K562 (cell line): ENCODE results near the gene HAPLN3. TPM values are rescaled to one million over a fixed set of nuclear protein-coding genes. Genes with fewer than 3 reads are reported as not detected.

Experiments used
- ARID3B ChIP-seq: fragments of 250-450 bp; sonication (Bioruptor Pico); IDR thresholded peaks from 2 replicates; pipeline ENCODE4 v1.4.0; 2020; ENCODE audit warnings: borderline replicate concordance
- BHLHE40 ChIP-seq: IDR thresholded peaks from 2 replicates; pipeline ENCODE4 v1.6.1; 2011; ENCODE audit warnings: low read length, improper control_type of control experiment
- DACH1 ChIP-seq: fragments of 450-650 bp; IDR thresholded peaks from 2 replicates; pipeline ENCODE4 v1.6.1; 2018; ENCODE audit not compliant: partially characterized antibody
- JUND ChIP-seq, 2 experiments: IDR thresholded peaks; 2 replicates in 1 of 2; 3 replicates in 1 of 2; pipeline ENCODE4 v1.6.1; 2011; ENCODE audit warnings: borderline replicate concordance in 2 of 2, low read depth in 2 of 2, low read length in 2 of 2, improper control_type of control experiment in 1 of 2, missing biosample characterization in 1 of 2, missing genetic modification characterization in 1 of 2, missing genetic modification reagents in 1 of 2
- MAFG ChIP-seq: fragments of 450-650 bp; conservative IDR thresholded peaks from 2 replicates; pipeline ENCODE4 v1.6.1; 2016; ENCODE audit warnings: missing genetic modification characterization, missing compliant biosample characterization
- MYC ChIP-seq, 2 experiments: fragments of 250-450 bp in 1 of 2; sonication (Bioruptor Pico) in 1 of 2; IDR thresholded peaks; 2 replicates each; pipeline versions ENCODE4 v1.5.1 to v1.6.1; 2012 to 2021; ENCODE audit warnings: low read depth in 2 of 2, borderline replicate concordance in 1 of 2, improper control_type of control experiment in 1 of 2, low read length in 1 of 2, mild to moderate bottlenecking in 1 of 2, moderate library complexity in 1 of 2
- PHB ChIP-seq: fragments of 250-450 bp; sonication (Bioruptor Pico); IDR thresholded peaks from 2 replicates; pipeline ENCODE4 v1.5.0; 2021
- POLR3G ChIP-seq: IDR thresholded peaks from 2 replicates; pipeline ENCODE4 v1.6.1; 2011; ENCODE audit not compliant: insufficient read length, insufficient replicate concordance; ENCODE audit errors: extremely low read depth
- PPARD ChIP-seq: fragments of 250-450 bp; sonication (Bioruptor Pico); IDR thresholded peaks from 2 replicates; pipeline ENCODE4 v1.8.0; 2022; ENCODE audit warnings: inconsistent platforms, mild to moderate bottlenecking, moderate library complexity
- PRMT5 ChIP-seq: sonication (generic); formaldehyde crosslinking; IDR thresholded peaks from 2 replicates; pipeline ENCODE4 v1.5.0; 2020; ENCODE audit warnings: missing genetic modification reagents
- PTTG1 ChIP-seq: fragments of 450-650 bp; IDR thresholded peaks from 2 replicates; pipeline ENCODE4 v1.6.1; 2016; ENCODE audit warnings: low read depth, mild to moderate bottlenecking, missing genetic modification characterization, missing compliant biosample characterization
- RB1 ChIP-seq: fragments of 450-650 bp; IDR thresholded peaks from 2 replicates; pipeline ENCODE4 v1.6.1; 2017; ENCODE audit warnings: low read depth, mild to moderate bottlenecking
- SIN3A ChIP-seq, 2 experiments: fragments of 150-350 bp in 1 of 2; IDR thresholded peaks; 2 replicates each; pipeline ENCODE4 v1.6.1; 2011 to 2016; ENCODE audit warnings: borderline replicate concordance in 2 of 2, low read depth in 2 of 2, low read length in 2 of 2, mild to moderate bottlenecking in 2 of 2, moderate library complexity in 2 of 2; ENCODE audit not compliant: control insufficient read depth in 1 of 2
- STAG1 ChIP-seq: sonication (generic); formaldehyde crosslinking; IDR thresholded peaks from 2 replicates; pipeline ENCODE4 v1.5.0; 2020; ENCODE audit warnings: missing genetic modification reagents, borderline replicate concordance
- TRIM28 ChIP-seq: fragments of 450-650 bp; IDR thresholded peaks from 2 replicates; pipeline ENCODE4 v1.6.1; 2017
- ZFP36 ChIP-seq: fragments of 150-350 bp; IDR thresholded peaks from 2 replicates; pipeline ENCODE4 v1.6.1; 2018; ENCODE audit warnings: low read length, low read depth; ENCODE audit not compliant: partially characterized antibody
- ZKSCAN3 ChIP-seq: fragments of 250-450 bp; sonication (Bioruptor Pico); IDR thresholded peaks from 2 replicates; pipeline ENCODE4 v1.4.0; 2020
- ZNF121 ChIP-seq: sonication (generic); formaldehyde crosslinking; conservative IDR thresholded peaks from 2 replicates; pipeline ENCODE4 v1.8.0; 2022; ENCODE audit warnings: missing genetic modification reagents
- ZNF408 ChIP-seq: fragments of 250-450 bp; sonication (Bioruptor Pico); IDR thresholded peaks from 2 replicates; pipeline ENCODE4 v1.4.0; 2020; ENCODE audit warnings: low read depth, mild to moderate bottlenecking, moderate library complexity
- polyA plus RNA-seq, 8 experiments: library from polyadenylated mRNA; depleted of rRNA in 4 of 8; stranded (reverse) in 5 of 8; unstranded in 3 of 8; fragments of >200 nt; fragmentation: Nextera tagmentation in 2 of 8; fragmentation: Illumina TruSeq in 1 of 8; extraction: Ambion mirVana in 2 of 8; extraction: Trizol in 1 of 8; gene quantifications; 2 replicates each; pipeline versions ENCODE4 v1.2.1 to v1.2.3, GENCODE V29; 2011 to 2014; ENCODE audit warnings: inconsistent platforms in 1 of 8, missing spikeins in 1 of 8
- total RNA-seq, 7 experiments: library from RNA; depleted of rRNA in 6 of 7; stranded (reverse); fragments of >200 nt in 6 of 7; fragmentation: Illumina TruSeq in 2 of 7; extraction: Trizol in 2 of 7; gene quantifications; 2 replicates each; pipeline versions ENCODE4 v1.2.1 to v1.2.3, GENCODE V29; 2011 to 2021; ENCODE audit warnings: low replicate concordance in 1 of 7
- TF ChIP-seq, protein P1 (sequence below): fragments of 250-450 bp; sonication (Bioruptor Pico); IDR thresholded peaks from 2 replicates; pipeline ENCODE4 v1.4.0; 2020

Gene HAPLN3
- total and polyA plus RNA-seq, 9 of the 15 experiments (the other 6 are each of a cell fraction or from before 2014, with no cell fraction given), result 0.04 to 2.4 (median 0.65) TPM

DNA sequence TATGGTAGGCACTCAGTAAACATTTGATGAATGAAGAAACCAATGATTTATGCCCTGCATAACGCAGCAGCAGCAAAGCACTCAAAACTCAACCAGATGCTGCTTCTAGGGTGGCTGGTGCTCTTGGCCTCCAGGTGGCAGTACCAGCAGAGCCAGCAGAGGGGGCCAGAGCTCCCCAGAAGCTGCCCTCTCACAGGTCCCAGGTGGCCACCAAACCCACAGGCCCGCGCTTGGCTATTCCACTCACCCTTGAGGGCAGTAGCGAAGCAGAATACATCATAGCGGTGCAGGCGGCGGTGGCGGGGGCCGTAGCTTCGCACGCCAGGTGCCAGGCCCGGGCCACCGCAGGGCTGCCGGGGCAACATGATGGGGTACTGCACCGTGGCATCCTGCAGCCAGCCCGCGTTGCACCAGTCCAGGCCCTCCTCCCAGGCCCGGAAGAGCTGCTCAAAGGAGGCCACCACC lies 16.6 kb downstream of the HAPLN3 start (continued):
- TF ChIP-seq PTTG1 (no peak), ARID3B (CRISPR knock-in tag) (no peak), TRIM28 (no peak), PHB (no peak), DACH1 (no peak), SIN3A (IDR thresholded peaks at IDR 0.05; ENCODE audit: borderline replicate concordance in 2 of 2, control insufficient read depth in 1 of 2, low read depth in 2 of 2, low read length in 2 of 2) (no peak), MAFG (tag) (no peak), ZNF408 (CRISPR knock-in tag) (no peak), MYC (IDR thresholded peaks at IDR 0.05; ENCODE audit: low read depth, low read length) (0 out of 2 replicates have a peak, but pooled peaks have one; percentile 14), MYC (CRISPR knock-in tag; IDR thresholded peaks at IDR 0.05; ENCODE audit: borderline replicate concordance, low read depth) (no peak), BHLHE40 (0 out of 2 replicates have a peak, but pooled peaks have one; percentile 27), STAG1 (peak; percentile 59; the same call in 1 of the 2 replicates), ZNF121 (no peak), ZFP36 (no peak), PPARD (CRISPR knock-in tag) (no peak), RB1 (peak; percentile 45; the same call in 1 of the 2 replicates), POLR3G (no peak), PRMT5 (no peak), JUND (IDR thresholded peaks at IDR 0.05; ENCODE audit: borderline replicate concordance, low read depth, low read length) (0 out of 2 replicates have a peak, but pooled peaks have one; percentile 21), JUND (tag; IDR thresholded peaks at IDR 0.05; ENCODE audit: borderline replicate concordance, low read depth, low read length) (no peak), ZKSCAN3 (CRISPR knock-in tag) (no peak)
- TF ChIP-seq, protein P1, sequence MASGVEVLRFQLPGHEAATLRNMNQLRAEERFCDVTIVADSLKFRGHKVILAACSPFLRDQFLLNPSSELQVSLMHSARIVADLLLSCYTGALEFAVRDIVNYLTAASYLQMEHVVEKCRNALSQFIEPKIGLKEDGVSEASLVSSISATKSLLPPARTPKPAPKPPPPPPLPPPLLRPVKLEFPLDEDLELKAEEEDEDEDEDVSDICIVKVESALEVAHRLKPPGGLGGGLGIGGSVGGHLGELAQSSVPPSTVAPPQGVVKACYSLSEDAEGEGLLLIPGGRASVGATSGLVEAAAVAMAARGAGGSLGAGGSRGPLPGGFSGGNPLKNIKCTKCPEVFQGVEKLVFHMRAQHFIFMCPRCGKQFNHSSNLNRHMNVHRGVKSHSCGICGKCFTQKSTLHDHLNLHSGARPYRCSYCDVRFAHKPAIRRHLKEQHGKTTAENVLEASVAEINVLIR (CRISPR knock-in tag), result no peak
